Bronchial epithelial cell (primary cell): ENCODE measurements around the gene FHL2. TPM values are rescaled to one million over a fixed set of nuclear protein-coding genes. Genes with fewer than 3 reads are reported as not detected.

Experiments
- DNase-seq: peaks from one replicate; pipeline ENCODE4 v3.0.0-alpha.2; 2010; ENCODE audit warnings: low read depth
- FAIRE-seq: peaks from 2 replicates; lab custom pipeline; 2011; peaks lifted over from hg19 to GRCh38; lab: Jason Lieb, UNC
- H3K27me3 ChIP-seq: 2 replicates; pipeline ENCODE4 v1.5.1; 2011; ENCODE audit warnings: low read length; ENCODE audit not compliant: control insufficient read depth, insufficient read depth
- H3K36me3 ChIP-seq: 2 replicates; pipeline ENCODE4 v1.5.1; 2011; ENCODE audit warnings: low read length; ENCODE audit not compliant: control insufficient read depth, insufficient read depth
- H3K4me3 ChIP-seq: 2 replicates; pipeline ENCODE4 v1.5.1; 2011; ENCODE audit warnings: mild to moderate bottlenecking, low read depth, low read length, control low read depth
- CTCF ChIP-seq: IDR thresholded peaks from 2 replicates; pipeline ENCODE4 v1.5.1; 2011; ENCODE audit warnings: mild to moderate bottlenecking, moderate library complexity, low read length, control low read depth, inconsistent platforms; ENCODE audit not compliant: insufficient read depth, severe bottlenecking
- total RNA-seq: library from RNA; depleted of rRNA; stranded (reverse); fragments of >200 nt; gene quantifications from 2 replicates; pipeline ENCODE4 v1.2.1, GENCODE V29; 2014

Gene FHL2
- total RNA-seq, 1 donor from 2014 or later = 76.9 TPM

- FAIRE-seq = no peak
- no peaks in the 10 kb centered on the region for H3K36me3 ChIP-seq
- no peak for TF ChIP-seq CTCF
- H3K27me3 ChIP-seq = no peaks in the 10 kb centered on the region
- peak; percentile 34 for DNase-seq
- no peak overlapping the region for H3K4me3 ChIP-seq
Measured at GRCh38 chr2:105320651-105321215, 78.1 kb downstream of the FHL2 start.

GRCh38 chr2:105317937-105318336, 80.9 kb downstream of the FHL2 start:
- Histone ChIP-seq H3K36me3 (no peaks in the 10 kb centered on the region), H3K27me3 (no peaks in the 10 kb centered on the region), H3K4me3 (no peak overlapping the region)
- no peak for TF ChIP-seq CTCF
- no peak for FAIRE-seq
- DNase-seq = peak; percentile 80

- no peaks in the 10 kb centered on the region for H3K27me3 ChIP-seq
- DNase-seq (no peak), FAIRE-seq (no peak)
- no peak for TF ChIP-seq CTCF
- H3K36me3 ChIP-seq = no peaks in the 10 kb centered on the region
- no peak overlapping the region for H3K4me3 ChIP-seq
Measured at GRCh38 chr2:105315314-105315713, 83.5 kb downstream of the FHL2 start.

- no peak for FAIRE-seq
Measured at GRCh38 chr2:105313877-105314276, 85.0 kb downstream of the FHL2 start.

More at GRCh38 chr2:105313877-105314276, 85.0 kb downstream of the FHL2 start:
- Histone ChIP-seq H3K36me3 (peaks cover 1% of the 10 kb centered on the region), H3K27me3 (no peaks in the 10 kb centered on the region), H3K4me3 (no peak overlapping the region)
- no peak for TF ChIP-seq CTCF
- no peak for DNase-seq

Other genes with a start within 250 kb of the FHL2 start
- gene GPR45, start 157.3 kb downstream of the FHL2 start, total RNA-seq = not detected in 2 replicates
- 10.8 and 13.7 TPM in 2 replicates for gene TGFBRAP1, start 69.3 kb downstream of the FHL2 start, total RNA-seq
- gene C2orf49, start 61.5 kb downstream of the FHL2 start, total RNA-seq = 25.6 and 28.2 TPM in 2 replicates